SK-N-SH (cell line): ENCODE measurements around the gene SORBS2.

ENCODE experiments used
- CHD2 ChIP-seq: fragments of 150-350 bp; IDR thresholded peaks from 2 replicates; pipeline ENCODE4 v1.6.1; 2018; ENCODE audit warnings: low read length; ENCODE audit not compliant: partially characterized antibody
- EZH2phosphoT487 ChIP-seq: fragments of 200-600 bp; sonication (generic); IDR thresholded peaks from 2 replicates; pipeline ENCODE4 v1.6.1; 2017; ENCODE audit warnings: low read depth, mixed run types, mild to moderate bottlenecking, antibody characterized with exemption, moderate library complexity, borderline replicate concordance
- JUND ChIP-seq: IDR thresholded peaks from 2 replicates; pipeline ENCODE4 v1.4.0; 2012
- RAD21 ChIP-seq: IDR thresholded peaks from 2 replicates; pipeline ENCODE4 v1.6.1; 2012; ENCODE audit warnings: mild to moderate bottlenecking, low read length
- USF1 ChIP-seq: IDR thresholded peaks from 2 replicates; pipeline ENCODE4 v1.4.0; 2012; ENCODE audit warnings: low read depth, borderline replicate concordance
- USF2 ChIP-seq: fragments of 150-350 bp; IDR thresholded peaks from 2 replicates; pipeline ENCODE4 v1.6.1; 2017; ENCODE audit warnings: antibody characterized with exemption, low read length, low read depth, borderline replicate concordance
- YY1 ChIP-seq: IDR thresholded peaks from 2 replicates; pipeline ENCODE4 v1.4.0; 2012; ENCODE audit warnings: low read depth, mild to moderate bottlenecking
- TF ChIP-seq, protein P1 (sequence below): fragments of 200-600 bp; sonication (generic); IDR thresholded peaks from 2 replicates; pipeline ENCODE4 v1.6.1; 2017; ENCODE audit warnings: antibody characterized with exemption, mild to moderate bottlenecking, moderate library complexity

- TF ChIP-seq, protein P1, sequence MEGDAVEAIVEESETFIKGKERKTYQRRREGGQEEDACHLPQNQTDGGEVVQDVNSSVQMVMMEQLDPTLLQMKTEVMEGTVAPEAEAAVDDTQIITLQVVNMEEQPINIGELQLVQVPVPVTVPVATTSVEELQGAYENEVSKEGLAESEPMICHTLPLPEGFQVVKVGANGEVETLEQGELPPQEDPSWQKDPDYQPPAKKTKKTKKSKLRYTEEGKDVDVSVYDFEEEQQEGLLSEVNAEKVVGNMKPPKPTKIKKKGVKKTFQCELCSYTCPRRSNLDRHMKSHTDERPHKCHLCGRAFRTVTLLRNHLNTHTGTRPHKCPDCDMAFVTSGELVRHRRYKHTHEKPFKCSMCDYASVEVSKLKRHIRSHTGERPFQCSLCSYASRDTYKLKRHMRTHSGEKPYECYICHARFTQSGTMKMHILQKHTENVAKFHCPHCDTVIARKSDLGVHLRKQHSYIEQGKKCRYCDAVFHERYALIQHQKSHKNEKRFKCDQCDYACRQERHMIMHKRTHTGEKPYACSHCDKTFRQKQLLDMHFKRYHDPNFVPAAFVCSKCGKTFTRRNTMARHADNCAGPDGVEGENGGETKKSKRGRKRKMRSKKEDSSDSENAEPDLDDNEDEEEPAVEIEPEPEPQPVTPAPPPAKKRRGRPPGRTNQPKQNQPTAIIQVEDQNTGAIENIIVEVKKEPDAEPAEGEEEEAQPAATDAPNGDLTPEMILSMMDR: no peak
- TF ChIP-seq YY1: no peak
- no peak for TF ChIP-seq RAD21
- TF ChIP-seq JUND: no peak
- no peak for TF ChIP-seq EZH2phosphoT487
- no peak for TF ChIP-seq USF2
- TF ChIP-seq USF1: no peak
- TF ChIP-seq CHD2: no peak
These were observed 262.8 kb downstream of the SORBS2 start for GRCh38 chr4:185549095-185549639.
